Endothelial cell of hepatic sinusoid (primary cell): ENCODE measurements around the gene STRA6.

Experiments used
- in situ Hi-C: cut with HindIII; loops from 2 replicates; pipeline ENCODE4 v1.10.0; 2017; ENCODE audit warnings: low sequenced_read_pairs

The STRA6 gene

DNA sequence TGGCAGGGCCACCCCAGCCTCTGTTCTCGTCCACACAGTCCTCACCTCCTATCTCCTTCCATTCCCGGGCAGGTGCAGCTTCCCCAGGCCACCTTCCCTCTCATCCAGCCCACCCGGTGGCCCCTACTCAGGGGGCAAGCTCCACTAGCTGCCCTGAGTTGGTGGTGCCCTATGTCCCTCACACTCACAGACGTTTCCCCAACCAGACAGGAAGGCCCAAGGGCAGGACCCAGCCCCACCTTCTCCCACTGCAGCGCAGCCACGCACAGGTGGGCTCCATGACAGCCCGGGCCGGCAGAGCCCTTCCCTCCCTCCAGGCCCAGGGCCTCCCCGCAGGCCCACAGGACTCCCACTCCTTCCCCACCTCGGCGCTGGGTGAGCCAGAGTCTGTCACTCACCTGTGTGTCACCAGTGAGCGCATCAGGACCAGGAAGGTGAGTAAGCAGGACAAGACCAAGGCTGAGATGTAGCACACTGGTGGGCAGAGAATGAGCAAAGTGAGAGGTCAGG lies 17.9 kb downstream of the STRA6 start:
- in situ Hi-C loops, result no loop called here

DNA sequence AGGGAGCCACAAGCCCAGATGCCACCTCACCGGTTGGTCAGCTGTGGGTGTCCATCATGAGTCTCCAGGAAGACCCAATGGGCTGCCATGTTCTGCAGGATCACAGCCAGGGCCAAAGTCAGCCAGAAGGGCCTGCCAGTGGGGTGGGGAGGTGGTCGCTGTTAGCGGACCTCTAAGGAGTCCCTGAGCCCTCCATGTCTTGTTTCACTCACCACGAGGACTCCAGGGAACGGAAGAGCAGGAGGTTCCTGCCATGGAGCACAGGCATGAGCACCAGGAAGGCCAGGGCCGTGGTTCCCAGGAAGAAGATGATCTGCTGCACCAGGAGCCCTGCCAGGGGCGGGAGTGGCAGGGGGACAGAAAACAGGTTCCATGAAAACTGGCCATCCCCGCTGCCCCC lies 20.5 kb downstream of the STRA6 start:
- in situ Hi-C loops, result no loop called here

DNA sequence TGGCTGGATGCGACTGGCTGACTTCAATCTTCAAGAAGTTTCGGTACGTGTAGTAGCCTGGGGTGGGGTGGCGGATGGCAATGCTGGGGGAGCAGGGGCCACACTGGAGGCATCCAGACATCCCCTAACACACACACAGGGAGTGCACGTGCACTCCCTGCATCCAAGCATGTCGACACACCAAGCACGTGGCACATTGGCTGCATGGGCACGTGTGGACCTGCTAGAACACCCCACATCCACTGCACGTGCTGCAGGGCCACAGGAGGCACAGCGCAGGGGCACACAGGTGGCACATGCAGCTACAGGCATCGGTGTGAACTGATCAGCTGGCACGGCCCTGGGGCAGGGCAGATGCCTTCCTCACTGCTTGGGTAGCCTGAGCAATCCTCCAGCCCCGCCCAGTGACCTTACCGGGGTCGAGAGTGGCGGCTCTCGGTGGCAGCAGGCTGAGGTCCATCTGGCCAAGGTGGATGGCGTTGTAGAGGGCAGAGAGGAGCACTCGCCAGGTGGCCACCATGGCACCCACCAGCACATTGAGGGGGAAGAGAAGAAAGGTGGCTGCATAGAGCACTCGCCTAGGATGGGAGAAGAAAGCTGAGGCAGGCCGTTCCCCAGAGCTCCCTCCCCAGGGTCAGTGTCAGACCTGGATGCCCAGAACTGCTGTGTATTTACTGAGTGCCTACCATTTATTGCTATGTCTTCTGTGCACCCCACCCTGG lies 21.5 kb downstream of the STRA6 start:
- in situ Hi-C loops, result no loop called here

GRCh38 chr15:74179983-74180880 lies 22.4 kb downstream of the STRA6 start:
- in situ Hi-C loops, result no loop called here

GRCh38 chr15:74179101-74179841 lies 23.3 kb downstream of the STRA6 start:
- in situ Hi-C loops, result no loop called here

GRCh38 chr15:74178326-74179100 lies 24.1 kb downstream of the STRA6 start:
- in situ Hi-C loops, result no loop called here

DNA sequence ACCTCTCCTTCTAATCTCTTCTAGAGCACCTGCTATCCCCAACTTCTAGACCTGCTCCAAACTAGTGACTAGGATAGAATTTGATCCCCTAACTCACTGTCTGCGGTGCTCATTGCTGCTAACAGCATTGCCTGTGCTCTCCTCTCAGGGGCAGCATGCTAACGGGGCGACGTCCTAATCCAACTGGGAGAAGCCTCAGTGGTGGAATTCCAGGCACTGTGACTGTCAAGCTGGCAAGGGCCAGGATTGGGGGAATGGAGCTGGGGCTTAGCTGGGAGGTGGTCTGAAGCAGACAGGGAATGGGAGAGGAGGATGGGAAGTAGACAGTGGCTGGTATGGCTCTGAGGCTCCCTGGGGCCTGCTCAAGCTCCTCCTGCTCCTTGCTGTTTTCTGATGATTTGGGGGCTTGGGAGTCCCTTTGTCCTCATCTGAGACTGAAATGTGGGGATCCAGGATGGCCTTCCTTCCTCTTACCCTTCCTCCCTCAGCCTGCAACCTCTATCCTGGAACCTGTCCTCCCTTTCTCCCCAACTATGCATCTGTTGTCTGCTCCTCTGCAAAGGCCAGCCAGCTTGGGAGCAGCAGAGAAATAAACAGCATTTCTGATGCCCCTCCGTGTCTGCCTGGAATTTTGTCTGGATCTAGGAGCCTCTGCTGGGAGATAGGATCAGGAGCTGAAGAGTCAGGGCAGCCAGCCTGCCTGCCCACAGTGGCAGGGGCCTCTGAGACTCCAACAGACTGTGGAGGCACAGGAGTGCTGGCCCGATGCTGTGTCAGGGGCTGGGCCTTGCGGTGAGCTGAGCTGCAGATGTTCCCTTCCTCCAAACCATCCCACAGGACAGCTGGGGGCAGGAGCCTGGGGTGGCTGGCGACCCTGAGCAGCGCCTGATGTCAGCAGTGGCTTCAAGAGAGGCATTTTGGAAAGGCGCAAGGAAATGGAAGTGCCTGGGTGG lies 26.0 kb downstream of the STRA6 start:
- in situ Hi-C loops, result no loop called here

DNA sequence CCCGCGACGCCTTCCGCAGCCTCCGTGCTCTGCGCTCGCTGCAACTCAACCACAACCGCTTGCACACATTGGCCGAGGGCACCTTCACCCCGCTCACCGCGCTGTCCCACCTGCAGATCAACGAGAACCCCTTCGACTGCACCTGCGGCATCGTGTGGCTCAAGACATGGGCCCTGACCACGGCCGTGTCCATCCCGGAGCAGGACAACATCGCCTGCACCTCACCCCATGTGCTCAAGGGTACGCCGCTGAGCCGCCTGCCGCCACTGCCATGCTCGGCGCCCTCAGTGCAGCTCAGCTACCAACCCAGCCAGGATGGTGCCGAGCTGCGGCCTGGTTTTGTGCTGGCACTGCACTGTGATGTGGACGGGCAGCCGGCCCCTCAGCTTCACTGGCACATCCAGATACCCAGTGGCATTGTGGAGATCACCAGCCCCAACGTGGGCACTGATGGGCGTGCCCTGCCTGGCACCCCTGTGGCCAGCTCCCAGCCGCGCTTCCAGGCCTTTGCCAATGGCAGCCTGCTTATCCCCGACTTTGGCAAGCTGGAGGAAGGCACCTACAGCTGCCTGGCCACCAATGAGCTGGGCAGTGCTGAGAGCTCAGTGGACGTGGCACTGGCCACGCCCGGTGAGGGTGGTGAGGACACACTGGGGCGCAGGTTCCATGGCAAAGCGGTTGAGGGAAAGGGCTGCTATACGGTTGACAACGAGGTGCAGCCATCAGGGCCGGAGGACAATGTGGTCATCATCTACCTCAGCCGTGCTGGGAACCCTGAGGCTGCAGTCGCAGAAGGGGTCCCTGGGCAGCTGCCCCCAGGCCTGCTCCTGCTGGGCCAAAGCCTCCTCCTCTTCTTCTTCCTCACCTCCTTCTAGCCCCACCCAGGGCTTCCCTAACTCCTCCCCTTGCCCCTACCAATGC lies 27.1 kb downstream of the STRA6 start:
- in situ Hi-C loops, result no loop called here

GRCh38 chr15:74174958-74175253 lies 27.7 kb downstream of the STRA6 start:
- in situ Hi-C loops, result loop anchor here (5.0 kb wide), 1 partner anchor 52 kb away; no protein-coding TSS in a partner anchor

DNA sequence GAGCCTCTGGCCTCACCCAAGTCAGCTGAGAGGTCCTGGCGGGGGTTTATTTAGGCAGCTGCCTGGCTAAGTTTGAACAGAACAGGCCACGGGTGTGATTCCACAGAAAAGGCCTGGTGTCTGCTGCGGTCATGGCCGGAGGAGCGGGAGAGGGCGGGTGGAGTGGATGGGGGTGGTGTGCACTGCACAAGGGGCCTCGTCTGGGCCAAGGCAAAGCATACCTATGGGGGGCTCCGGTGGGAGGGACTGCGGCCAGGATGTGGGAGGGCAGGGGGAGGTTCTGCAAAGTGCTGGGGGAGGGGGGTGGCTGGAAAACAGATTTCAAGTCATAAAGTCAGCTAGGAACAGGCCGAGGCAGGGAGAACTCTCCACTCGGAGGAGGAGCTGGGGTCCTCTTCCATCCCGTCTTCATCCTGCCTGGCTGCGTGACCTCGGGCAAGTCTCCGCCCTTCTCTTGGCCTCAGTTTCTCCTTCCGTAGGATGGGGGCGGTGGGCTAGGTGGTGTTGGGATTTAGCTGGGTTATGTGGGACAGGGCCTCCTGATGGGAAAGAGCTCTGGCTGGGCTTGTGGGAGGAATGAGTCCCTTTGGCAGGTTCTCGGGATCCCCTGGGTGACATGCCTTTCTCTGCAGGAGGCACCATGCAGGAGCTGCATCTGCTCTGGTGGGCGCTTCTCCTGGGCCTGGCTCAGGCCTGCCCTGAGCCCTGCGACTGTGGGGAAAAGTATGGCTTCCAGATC lies 28.2 kb downstream of the STRA6 start:
- in situ Hi-C loops, result loop anchor here (5.0 kb wide), 1 partner anchor 53 kb away; no protein-coding TSS in a partner anchor

- in situ Hi-C loops, result loop anchor here (5.0 kb wide), 1 partner anchor 54 kb away; no protein-coding TSS in a partner anchor
Measured at GRCh38 chr15:74173380-74174218, 29.0 kb downstream of the STRA6 start, which contains the start of gene ISLR. TSS of gene ISLR (plus strand) at chr15:74173710. CDS start at chr15:74174859, 1,149 bp downstream.

DNA sequence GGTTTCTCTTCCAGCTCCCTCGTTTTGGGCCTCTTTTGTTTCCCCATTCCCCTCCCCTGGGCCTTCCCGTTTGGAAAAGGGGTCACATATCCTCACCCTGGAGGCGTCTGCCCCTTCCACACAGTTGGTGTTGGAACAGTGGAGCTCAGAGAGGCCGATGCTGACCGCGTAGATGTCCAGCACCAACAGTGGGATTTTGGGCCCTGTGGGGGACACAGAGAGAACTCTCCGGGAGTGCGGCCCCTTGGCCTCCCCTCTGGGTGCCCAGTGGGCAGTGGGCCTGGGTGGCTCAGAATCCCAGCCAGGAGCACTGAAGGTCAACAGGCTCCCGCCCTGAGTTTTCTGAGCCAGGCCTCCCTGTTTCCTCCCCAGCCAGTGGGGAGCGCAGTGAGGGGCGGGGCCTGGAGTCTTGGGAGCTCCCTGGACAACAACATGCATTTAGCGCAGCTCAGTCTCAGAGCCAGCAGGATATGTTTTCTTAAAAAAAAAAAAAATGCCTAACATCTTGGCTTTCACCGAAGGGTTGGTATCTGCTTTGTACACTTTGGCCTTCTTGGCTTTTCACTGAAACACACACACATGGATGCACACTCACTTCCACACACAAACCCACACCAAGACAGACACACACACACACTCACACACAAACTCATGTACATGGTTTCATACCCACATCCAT lies 29.7 kb downstream of the STRA6 start:
- in situ Hi-C loops, result loop anchor here (5.0 kb wide), 1 partner anchor 54 kb away; no protein-coding TSS in a partner anchor

DNA sequence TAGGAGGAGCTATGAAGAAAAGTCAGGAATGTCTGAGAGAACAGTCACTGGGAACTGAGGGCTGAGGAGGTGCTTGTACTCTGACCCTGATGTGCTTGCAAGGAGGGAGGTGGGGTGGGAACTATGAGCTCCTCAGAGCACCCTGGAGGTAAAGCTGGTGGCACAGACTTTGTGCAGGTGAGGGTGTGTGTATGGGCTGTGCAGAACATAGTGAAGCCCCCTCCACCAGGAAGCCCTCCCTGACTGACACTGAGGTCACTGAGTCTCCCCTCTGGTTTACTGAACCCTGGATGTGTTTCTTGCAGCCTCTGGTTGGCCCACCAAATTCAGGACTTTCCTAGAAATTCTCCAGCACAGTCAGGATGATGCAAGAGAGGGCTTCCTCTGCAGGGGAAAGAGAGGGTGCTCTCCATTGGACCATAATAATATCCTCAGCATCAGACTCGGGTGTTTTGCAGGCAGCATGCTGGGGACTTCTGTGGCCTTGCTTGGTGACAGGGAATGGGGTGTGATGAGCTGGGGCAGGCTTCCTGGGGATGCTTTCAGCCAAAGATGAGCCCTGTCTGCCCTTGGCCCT lies 30.5 kb downstream of the STRA6 start:
- in situ Hi-C loops, result loop anchor here (5.0 kb wide), 1 partner anchor 55 kb away; no protein-coding TSS in a partner anchor

DNA sequence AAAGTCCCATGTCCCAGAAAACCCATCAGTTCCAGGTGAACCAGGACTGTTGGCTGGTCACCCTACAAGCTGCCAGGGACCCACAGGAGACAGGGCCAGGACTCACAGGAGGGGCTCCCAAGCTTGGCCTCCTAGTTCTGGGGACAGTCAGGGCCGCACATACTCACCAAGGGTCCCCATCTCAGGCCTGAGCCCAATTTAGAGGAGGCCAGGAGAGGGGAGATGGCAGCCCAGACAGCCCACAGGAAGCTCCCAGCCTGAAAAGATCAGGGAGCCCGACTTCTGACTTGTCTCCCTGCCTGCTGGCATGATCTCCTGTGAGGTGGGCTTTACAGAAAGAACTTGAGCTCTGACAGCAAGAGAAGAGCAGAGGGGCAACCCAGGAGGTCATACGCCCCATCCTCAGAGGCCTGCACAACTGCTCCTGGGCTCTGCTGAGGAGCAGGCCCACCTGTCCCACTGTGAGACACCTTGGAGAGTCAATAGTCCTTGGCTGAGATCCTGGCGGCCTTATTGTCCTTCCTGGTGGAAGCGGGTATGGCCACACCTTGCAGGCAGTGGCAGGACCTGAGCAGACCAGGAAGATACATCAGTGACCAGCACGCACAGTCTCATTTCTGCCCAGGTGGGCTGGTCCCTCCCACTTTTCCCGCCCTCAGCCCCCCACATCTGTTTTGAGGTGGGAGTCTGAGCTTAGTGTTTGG lies 31.6 kb downstream of the STRA6 start:
- in situ Hi-C loops, result loop anchor here (5.0 kb wide), 1 partner anchor 56 kb away; no protein-coding TSS in a partner anchor
